Psoas muscle (tissue), 8 donors: ENCODE results near the gene PACSIN3. TPM values are rescaled to one million over a fixed set of nuclear protein-coding genes. Genes with fewer than 3 reads are reported as not detected.

Experiments used
- ATAC-seq, 4 donors: fragments of 200-7000 bp; cut with Tn5 transposase; one replicate each; pipeline ENCODE4 v1.9.1; 2020; ENCODE audit warnings: moderate library complexity in 3 of 4, mild to moderate bottlenecking in 2 of 4
- DNase-seq, 2 donors: peaks; one replicate each; pipeline ENCODE4 v3.0.0-alpha.2; 2020
- H3K27ac ChIP-seq: fragments of 200-600 bp; one replicate; pipeline ENCODE4 v1.8.0; 2022
- H3K27me3 ChIP-seq, 3 donors: fragments of 200-600 bp in 1 of 3; one replicate each; pipeline versions ENCODE4 v1.6.1 to v1.8.0; 2013 to 2022; ENCODE audit warnings: low read length in 2 of 3, mild to moderate bottlenecking in 2 of 3, moderate library complexity in 1 of 3; ENCODE audit not compliant: insufficient read depth in 3 of 3
- H3K36me3 ChIP-seq, 2 donors: fragments of 200-600 bp in 1 of 2; one replicate each; pipeline versions ENCODE4 v1.6.1 to v1.8.0; 2013 to 2022; ENCODE audit warnings: low read depth in 1 of 2, mild to moderate bottlenecking in 1 of 2, moderate library complexity in 1 of 2; ENCODE audit not compliant: insufficient read depth in 1 of 2
- H3K4me1 ChIP-seq: fragments of 200-600 bp; one replicate; pipeline ENCODE4 v1.8.0; 2022
- H3K4me3 ChIP-seq: fragments of 200-600 bp; one replicate; pipeline ENCODE4 v1.8.0; 2022; ENCODE audit warnings: mild to moderate bottlenecking
- H3K9me3 ChIP-seq: fragments of 200-600 bp; one replicate; pipeline ENCODE4 v1.8.0; 2022
- WGBS, 3 donors: extraction: QIAGEN DNeasy Blood & Tissue Kit; methylation state at CpG; one replicate each; pipeline versions ENCODE4 v1.1.6 to v1.1.7; 2013; 5-methylcytosine and 5-hydroxymethylcytosine counted together
- intact Hi-C, 2 donors: fragments of 100-400 bp; cut with DNase I; formaldehyde crosslinking; loops; one replicate each; pipeline versions ENCODE4 v1.11.0 to v1.14.2; 2022
- polyA plus RNA-seq, 3 donors: library from polyadenylated mRNA; stranded (reverse); fragments of 200-250 nt; gene quantifications; one replicate each; pipeline ENCODE4 v1.2.3, GENCODE V29; 2013
- total RNA-seq, 4 donors: library from RNA; stranded (reverse); fragmentation: NEBNext Ultra II Directional in 2 of 4; extraction: Animal tissue kit (Norgen Biotek cat#: 25700) in 2 of 4; gene quantifications; one replicate each; pipeline versions ENCODE4 v1.2.1 to v1.2.4, GENCODE V29; 2021 to 2023
- TF ChIP-seq, protein P1 (sequence below): fragments of 200-600 bp; IDR thresholded peaks from one replicate; pipeline ENCODE4 v1.8.0; 2022; ENCODE audit warnings: antibody characterized with exemption
- donor health status: healthy with polysubstance abuse.
- donor health status: DM: no; HTN: no; CAD: no; lungs with moderate emphysema.
- donor health status: Bipolar disorder and iron deficiency.
- donor health status: healthy.
- donor health status: DM: yes; HTN: yes; CAD: no.
- donor health status: DM: no; HTN: no; CAD: no.
- donor health status: DM: no; HTN: no; CAD: no.
- donor health status: DM: yes; HTN: yes; CAD: no.

Gene PACSIN3
- total and polyA plus RNA-seq, 7 donors: 90.4 to 430 (median 284) TPM

- Histone ChIP-seq H3K36me3 (no peaks in the 10 kb centered on the region), H3K4me1 (peaks cover 19% of the 10 kb centered on the region), H3K27me3 (no peaks in the 10 kb centered on the region), H3K27ac (no peak overlapping the region), H3K9me3 (no peaks in the 10 kb centered on the region), H3K4me3 (no peak overlapping the region)
- intact Hi-C loops: loop anchor here (2.0 to 5.0 kb wide), 3 partner anchors 150 to 264 kb away; partner anchors contain the start of gene LRP4 (in 1 of the 2)
- ATAC-seq: no peak
- no peak for DNase-seq
- TF ChIP-seq, protein P1, sequence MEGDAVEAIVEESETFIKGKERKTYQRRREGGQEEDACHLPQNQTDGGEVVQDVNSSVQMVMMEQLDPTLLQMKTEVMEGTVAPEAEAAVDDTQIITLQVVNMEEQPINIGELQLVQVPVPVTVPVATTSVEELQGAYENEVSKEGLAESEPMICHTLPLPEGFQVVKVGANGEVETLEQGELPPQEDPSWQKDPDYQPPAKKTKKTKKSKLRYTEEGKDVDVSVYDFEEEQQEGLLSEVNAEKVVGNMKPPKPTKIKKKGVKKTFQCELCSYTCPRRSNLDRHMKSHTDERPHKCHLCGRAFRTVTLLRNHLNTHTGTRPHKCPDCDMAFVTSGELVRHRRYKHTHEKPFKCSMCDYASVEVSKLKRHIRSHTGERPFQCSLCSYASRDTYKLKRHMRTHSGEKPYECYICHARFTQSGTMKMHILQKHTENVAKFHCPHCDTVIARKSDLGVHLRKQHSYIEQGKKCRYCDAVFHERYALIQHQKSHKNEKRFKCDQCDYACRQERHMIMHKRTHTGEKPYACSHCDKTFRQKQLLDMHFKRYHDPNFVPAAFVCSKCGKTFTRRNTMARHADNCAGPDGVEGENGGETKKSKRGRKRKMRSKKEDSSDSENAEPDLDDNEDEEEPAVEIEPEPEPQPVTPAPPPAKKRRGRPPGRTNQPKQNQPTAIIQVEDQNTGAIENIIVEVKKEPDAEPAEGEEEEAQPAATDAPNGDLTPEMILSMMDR: no peak
- 84 to 85% (median 84%) methylated on average over 16 of the region's 16 CpGs for WGBS, 3 donors
These were observed 33.9 kb downstream of the PACSIN3 start for GRCh38 chr11:47152126-47152952.

DNA sequence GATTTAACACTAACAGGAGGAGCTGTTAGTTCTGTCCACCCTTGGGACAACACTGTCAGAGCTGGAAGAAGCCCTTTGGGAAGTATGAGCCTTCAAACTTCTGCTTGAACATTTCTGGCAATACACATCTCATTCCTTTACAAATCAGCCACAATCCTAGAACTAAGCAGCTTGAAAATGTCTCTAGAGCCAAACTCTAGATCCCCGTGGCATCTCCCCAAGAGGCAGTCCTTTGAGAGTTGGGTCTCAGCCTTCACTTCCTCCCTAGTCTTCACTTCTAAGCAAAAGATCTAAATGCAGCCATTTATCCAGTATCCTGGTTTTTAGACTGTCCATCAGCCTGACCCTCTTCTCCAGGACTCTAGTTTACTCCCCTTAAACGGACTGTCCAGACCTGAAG lies 36.5 kb downstream of the PACSIN3 start:
- Histone ChIP-seq H3K9me3 (no peaks in the 10 kb centered on the region), H3K36me3 (no peaks in the 10 kb centered on the region), H3K27ac (no peak overlapping the region), H3K27me3 (no peaks in the 10 kb centered on the region), H3K4me3 (no peak overlapping the region), H3K4me1 (peaks cover 19% of the 10 kb centered on the region)
- WGBS, 3 donors: 44 to 52% (median 48%) methylated on average over 2 of the region's 2 CpGs
- DNase-seq (no peak), ATAC-seq (no peak)
- TF ChIP-seq, protein P1: no peak
- intact Hi-C loops: loop anchor here in 1 of 2 donors (2.0 to 5.0 kb wide), 3 partner anchors 147 to 261 kb away; partner anchors contain the start of gene LRP4

- 24 to 28% (median 24%) methylated on average over 10 of the region's 10 CpGs for WGBS, 3 donors
- intact Hi-C loops: no loop called here
- DNase-seq: no peak
These were observed 37.2 kb downstream of the PACSIN3 start for GRCh38 chr11:47148903-47149531.

DNA sequence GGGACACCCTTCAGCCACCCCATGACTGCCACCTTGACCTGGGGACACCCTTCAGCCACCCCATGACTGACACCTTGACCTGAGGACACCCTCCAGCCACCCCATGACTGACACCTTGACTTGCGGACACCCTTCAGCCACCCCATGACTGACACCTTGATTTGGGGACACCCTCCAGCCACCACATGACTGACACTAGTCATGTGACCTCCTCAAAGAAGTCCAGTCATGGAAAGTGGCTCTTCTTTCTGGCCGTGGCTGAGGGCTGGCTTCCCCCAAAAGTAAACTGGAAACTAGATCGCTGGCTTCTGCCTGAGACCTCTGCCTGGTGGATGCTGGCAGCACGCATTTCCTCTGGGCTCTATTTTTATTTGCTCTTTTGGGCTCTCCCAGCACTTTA lies 38.0 kb downstream of the PACSIN3 start:
- H3K4me3 ChIP-seq: no peak overlapping the region
- WGBS, 3 donors: 44 to 68% (median 54%) methylated on average over 4 of the region's 4 CpGs
- H3K27me3 ChIP-seq: no peaks in the 10 kb centered on the region
- H3K27ac ChIP-seq: no peak overlapping the region
- no peaks in the 10 kb centered on the region for H3K9me3 ChIP-seq
- no peaks in the 10 kb centered on the region for H3K36me3 ChIP-seq
- peaks cover 12% of the 10 kb centered on the region for H3K4me1 ChIP-seq
- ATAC-seq (no peak), DNase-seq (no peak)
- TF ChIP-seq, protein P1: no peak
- intact Hi-C loops: no loop called here

More at GRCh38 chr11:47148903-47149531, 37.2 kb downstream of the PACSIN3 start:
- Histone ChIP-seq H3K27me3 (no peaks in the 10 kb centered on the region), H3K4me1 (peaks cover 19% of the 10 kb centered on the region), H3K4me3 (no peak overlapping the region), H3K36me3 (no peaks in the 10 kb centered on the region), H3K27ac (no peak overlapping the region), H3K9me3 (no peaks in the 10 kb centered on the region)
- TF ChIP-seq, protein P1: no peak
- peak; percentile 50 to 65 (median 55) for ATAC-seq
